ENCODE data around the gene SLAMF9.

GRCh38 chr1:159930634-159931033 is 23.4 kb downstream of the SLAMF9 start:
- no peak for TF ChIP-seq CTCF (IDR thresholded peaks at IDR 0.05; ENCODE audit: extremely low read depth in 1 of 2, insufficient read depth in 1 of 2, low read depth in 1 of 2, low read length in 2 of 2)
- no peak for TF ChIP-seq EZH2 (IDR thresholded peaks at IDR 0.05; ENCODE audit: borderline replicate concordance, low read depth, low read length, severe bottlenecking)
- TF ChIP-seq POLR2AphosphoS5 (IDR thresholded peaks at IDR 0.05; ENCODE audit: insufficient read depth, low read depth, low read length) = no peak
- no peak for TF ChIP-seq POLR2A (IDR thresholded peaks at IDR 0.05; ENCODE audit: low read depth, low read length)
- no peak for TF ChIP-seq MYC (IDR thresholded peaks at IDR 0.05; ENCODE audit: low read depth, low read length)

All from endothelial cell of umbilical vein (primary cell).